Cardiac muscle cell (in vitro differentiated cells and primary cell): ENCODE measurements around the gene SLC2A9. TPM values are rescaled to one million over a fixed set of nuclear protein-coding genes. Genes with fewer than 3 reads are reported as not detected.

Experiments used
- DNase-seq, 2 donors: peaks; one replicate each; pipeline versions ENCODE4 v3.0.0 to v3.0.0-alpha.2; 2010 to 2017; ENCODE audit warnings: low read depth in 1 of 2, low spot score in 1 of 2
- H3K27ac ChIP-seq: fragments of 200-600 bp; sonication (generic); 2 replicates; pipeline ENCODE4 v1.5.1; 2016
- H3K27me3 ChIP-seq: fragments of 200-600 bp; sonication (generic); 2 replicates; pipeline ENCODE4 v1.6.0; 2016; ENCODE audit warnings: control low read depth
- H3K36me3 ChIP-seq: fragments of 200-600 bp; sonication (generic); 2 replicates; pipeline ENCODE4 v1.5.1; 2016; ENCODE audit warnings: control low read depth
- H3K4me1 ChIP-seq: fragments of 200-600 bp; sonication (generic); 2 replicates; pipeline ENCODE4 v1.8.1; 2017; ENCODE audit warnings: low read depth, mild to moderate bottlenecking, mixed run types
- H3K4me3 ChIP-seq: fragments of 200-600 bp; sonication (generic); 2 replicates; pipeline ENCODE4 v1.5.1; 2016; ENCODE audit warnings: mild to moderate bottlenecking
- H3K9me3 ChIP-seq: fragments of 200-600 bp; sonication (generic); 2 replicates; pipeline ENCODE4 v1.5.1; 2017; ENCODE audit warnings: low read depth, mild to moderate bottlenecking, control low read depth
- polyA plus RNA-seq: library from polyadenylated mRNA; unstranded; fragments of >200 nt; fragmentation: Nextera tagmentation; extraction: Ambion mirVana; gene quantifications from 2 replicates; pipeline ENCODE4 v1.2.1, GENCODE V29; 2016
- total RNA-seq: library from RNA; depleted of rRNA; stranded (reverse); fragments of >200 nt; gene quantifications from 2 replicates; pipeline ENCODE4 v1.2.3, GENCODE V29; 2016
- TF ChIP-seq, protein P1 (sequence below): IDR thresholded peaks from 2 replicates; pipeline ENCODE4 v1.5.1; 2012; ENCODE audit warnings: low read depth, mild to moderate bottlenecking, low read length

SLC2A9 gene
- total and polyA plus RNA-seq, 2 experiments from 2014 or later = 0.42 to 1.1 TPM

DNA sequence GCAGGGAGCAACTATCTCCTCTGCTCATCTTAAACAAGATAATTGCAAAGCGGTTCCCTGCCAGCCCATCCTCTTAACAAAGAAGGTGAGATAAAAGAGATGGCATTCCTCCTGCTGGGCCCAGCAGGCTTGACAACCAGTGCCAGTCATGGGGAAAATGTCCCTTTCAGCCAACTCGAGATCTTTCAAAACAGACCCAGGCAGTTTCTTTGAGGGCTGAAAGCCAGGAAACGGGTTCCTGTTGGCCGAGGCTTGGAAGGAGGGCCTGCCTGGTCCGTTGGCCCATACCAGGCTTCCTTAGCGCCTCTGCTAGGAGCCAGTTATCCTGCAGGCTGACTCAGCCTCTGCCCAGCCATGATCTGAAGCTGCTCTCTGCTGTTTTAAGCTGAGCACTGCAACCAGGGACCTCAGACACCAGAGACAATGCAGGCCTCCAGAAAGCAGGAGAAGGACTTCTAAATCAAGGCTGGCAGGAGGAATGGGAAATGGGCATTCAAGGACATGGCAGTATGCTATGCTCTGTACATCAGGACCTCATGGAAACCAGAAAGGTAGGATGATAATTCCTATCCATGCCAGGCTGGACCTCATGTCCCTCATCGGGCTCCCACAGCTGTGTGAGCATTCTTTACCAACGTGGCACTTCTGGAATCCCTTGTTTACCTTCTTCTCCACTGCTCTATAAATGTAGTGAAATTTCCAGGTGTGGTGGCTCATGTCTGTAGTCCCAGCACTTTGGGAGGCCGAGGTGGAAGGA, 42.4 kb upstream of the SLC2A9 start:
- Histone ChIP-seq H3K9me3 (no peaks in the 10 kb centered on the region), H3K4me3 (no peak overlapping the region), H3K4me1 (no peaks in the 10 kb centered on the region), H3K27me3 (no peaks in the 10 kb centered on the region), H3K36me3 (peaks cover 13% of the 10 kb centered on the region), H3K27ac (no peak overlapping the region)
- TF ChIP-seq, protein P1, sequence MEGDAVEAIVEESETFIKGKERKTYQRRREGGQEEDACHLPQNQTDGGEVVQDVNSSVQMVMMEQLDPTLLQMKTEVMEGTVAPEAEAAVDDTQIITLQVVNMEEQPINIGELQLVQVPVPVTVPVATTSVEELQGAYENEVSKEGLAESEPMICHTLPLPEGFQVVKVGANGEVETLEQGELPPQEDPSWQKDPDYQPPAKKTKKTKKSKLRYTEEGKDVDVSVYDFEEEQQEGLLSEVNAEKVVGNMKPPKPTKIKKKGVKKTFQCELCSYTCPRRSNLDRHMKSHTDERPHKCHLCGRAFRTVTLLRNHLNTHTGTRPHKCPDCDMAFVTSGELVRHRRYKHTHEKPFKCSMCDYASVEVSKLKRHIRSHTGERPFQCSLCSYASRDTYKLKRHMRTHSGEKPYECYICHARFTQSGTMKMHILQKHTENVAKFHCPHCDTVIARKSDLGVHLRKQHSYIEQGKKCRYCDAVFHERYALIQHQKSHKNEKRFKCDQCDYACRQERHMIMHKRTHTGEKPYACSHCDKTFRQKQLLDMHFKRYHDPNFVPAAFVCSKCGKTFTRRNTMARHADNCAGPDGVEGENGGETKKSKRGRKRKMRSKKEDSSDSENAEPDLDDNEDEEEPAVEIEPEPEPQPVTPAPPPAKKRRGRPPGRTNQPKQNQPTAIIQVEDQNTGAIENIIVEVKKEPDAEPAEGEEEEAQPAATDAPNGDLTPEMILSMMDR = peak; percentile 91
- DNase-seq = peak; percentile 63 to 94

DNA sequence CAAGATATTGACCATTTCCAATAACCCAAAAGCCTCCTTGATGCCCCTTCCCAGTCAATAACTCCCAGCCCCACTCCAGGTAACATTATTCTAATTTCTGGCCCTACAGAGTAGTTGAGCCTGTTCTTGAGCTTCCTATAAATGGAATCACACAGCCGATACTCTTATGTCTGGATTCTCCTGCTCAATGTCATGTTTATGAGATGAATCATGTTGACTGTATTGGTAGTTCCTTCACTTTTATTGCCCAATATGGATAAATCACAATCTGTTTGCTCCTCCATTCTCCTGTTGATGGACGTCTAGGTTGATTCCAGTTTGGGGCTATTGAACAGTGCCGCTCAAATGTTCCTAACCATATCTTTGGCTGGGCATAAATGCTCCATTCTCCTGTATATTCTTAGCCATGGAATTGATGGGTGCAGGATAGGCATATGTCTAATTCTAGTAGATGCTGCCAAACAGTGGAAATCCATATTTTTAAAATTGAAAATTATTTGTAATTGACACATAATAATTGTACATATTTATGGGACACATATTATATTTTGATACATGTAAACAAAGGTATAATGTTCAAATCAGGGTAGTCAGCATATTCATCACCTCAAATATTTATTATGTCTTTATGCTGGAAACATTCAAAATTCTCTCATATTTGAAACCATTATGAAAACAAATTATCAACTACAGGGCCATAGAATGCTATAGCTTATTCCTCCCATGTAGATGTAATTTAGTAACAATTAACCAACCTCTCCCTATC, 40.5 kb upstream of the SLC2A9 start:
- Histone ChIP-seq H3K36me3 (peaks cover 4% of the 10 kb centered on the region), H3K4me3 (no peak overlapping the region), H3K9me3 (no peaks in the 10 kb centered on the region), H3K27me3 (no peaks in the 10 kb centered on the region), H3K4me1 (no peaks in the 10 kb centered on the region), H3K27ac (no peak overlapping the region)
- no peak for DNase-seq
- TF ChIP-seq, protein P1 = no peak

DNA sequence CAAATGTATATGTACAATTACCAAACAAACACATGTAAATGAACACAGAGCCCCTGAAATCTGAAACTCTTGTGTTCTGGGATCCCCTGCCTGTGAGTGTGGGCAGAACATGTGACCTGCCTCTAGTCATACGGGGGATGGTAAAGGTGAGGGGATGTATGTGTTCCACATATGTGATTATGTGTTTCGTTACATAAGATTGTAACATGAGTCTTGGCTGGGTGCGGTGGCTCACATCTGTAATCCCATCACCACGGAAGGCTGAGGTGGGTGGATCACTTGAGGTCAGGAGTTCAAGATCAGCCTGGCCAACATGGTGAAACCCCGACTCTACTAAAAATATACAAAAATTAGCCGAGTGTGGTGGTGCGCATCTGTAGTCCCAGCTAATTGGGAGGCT, 37.1 kb upstream of the SLC2A9 start:
- H3K36me3 ChIP-seq = no peaks in the 10 kb centered on the region
- no peaks in the 10 kb centered on the region for H3K27me3 ChIP-seq
- H3K4me1 ChIP-seq = no peaks in the 10 kb centered on the region
- TF ChIP-seq, protein P1 = no peak
- H3K9me3 ChIP-seq = no peaks in the 10 kb centered on the region
- no peak overlapping the region for H3K4me3 ChIP-seq
- no peak for DNase-seq
- no peak overlapping the region for H3K27ac ChIP-seq

DNA sequence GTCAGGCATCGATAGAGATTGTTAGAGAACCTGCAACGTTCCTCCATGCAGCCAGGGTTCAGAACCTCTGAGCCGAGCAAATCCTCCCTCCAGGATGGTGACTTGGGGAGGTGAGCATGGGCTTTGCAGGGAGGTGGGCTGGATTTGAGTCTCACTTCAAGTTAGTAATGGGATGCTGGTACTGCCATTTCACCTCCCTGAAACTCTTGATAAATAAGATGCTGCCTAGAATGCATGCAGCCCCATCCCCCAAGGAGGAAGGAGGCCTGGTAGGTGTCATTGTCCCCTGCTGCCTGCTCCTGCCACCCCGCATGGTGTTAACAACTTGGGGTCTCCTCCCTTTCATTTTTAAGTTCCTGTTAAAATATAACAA, 35.7 kb upstream of the SLC2A9 start:
- H3K9me3 ChIP-seq = no peaks in the 10 kb centered on the region
- DNase-seq = no peak
- H3K27ac ChIP-seq = no peak overlapping the region

DNA sequence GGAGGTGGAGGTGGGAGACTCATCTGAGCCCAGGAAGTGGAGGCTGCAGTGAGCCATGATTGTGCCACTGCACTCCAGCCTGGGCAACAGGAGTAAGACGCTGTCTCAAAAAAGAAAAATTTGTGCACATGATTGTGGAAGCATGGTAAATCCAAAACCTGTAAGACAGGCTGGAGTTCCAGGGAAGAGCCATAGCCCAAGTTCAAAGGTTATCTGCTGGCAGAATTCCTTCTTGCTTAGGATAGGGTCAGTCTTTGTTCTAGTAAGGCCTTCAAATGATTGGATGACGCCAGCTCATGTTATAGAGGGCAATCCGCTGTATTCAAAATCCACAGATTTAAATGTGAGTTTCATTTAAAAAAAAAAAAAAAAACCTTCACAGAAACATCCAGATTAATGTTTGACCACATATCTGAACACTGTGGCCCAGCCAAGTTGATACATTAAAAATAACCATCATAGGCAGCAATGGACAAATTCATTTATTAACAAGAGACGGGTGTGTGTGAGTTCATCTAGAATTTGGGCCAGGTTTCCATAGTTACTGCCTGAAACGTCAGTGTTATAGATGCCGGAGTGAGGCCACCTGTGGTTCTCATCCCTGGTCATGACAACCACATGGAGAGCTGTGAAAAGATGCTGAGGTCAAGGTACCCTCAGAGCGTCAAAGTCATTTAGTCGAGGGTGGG, 35.2 kb upstream of the SLC2A9 start:
- no peak overlapping the region for H3K4me3 ChIP-seq
- no peaks in the 10 kb centered on the region for H3K27me3 ChIP-seq
- TF ChIP-seq, protein P1 = no peak
- no peaks in the 10 kb centered on the region for H3K4me1 ChIP-seq
- DNase-seq = no peak
- no peaks in the 10 kb centered on the region for H3K9me3 ChIP-seq
- H3K27ac ChIP-seq = no peak overlapping the region
- H3K36me3 ChIP-seq = no peaks in the 10 kb centered on the region

More for the DNA sequence above, 35.7 kb upstream of the SLC2A9 start:
- Histone ChIP-seq H3K27me3 (no peaks in the 10 kb centered on the region), H3K4me3 (no peak overlapping the region), H3K36me3 (no peaks in the 10 kb centered on the region), H3K4me1 (no peaks in the 10 kb centered on the region)
- TF ChIP-seq, protein P1 = no peak
